Measurements from ENCODE around the gene PHF12.

DNA sequence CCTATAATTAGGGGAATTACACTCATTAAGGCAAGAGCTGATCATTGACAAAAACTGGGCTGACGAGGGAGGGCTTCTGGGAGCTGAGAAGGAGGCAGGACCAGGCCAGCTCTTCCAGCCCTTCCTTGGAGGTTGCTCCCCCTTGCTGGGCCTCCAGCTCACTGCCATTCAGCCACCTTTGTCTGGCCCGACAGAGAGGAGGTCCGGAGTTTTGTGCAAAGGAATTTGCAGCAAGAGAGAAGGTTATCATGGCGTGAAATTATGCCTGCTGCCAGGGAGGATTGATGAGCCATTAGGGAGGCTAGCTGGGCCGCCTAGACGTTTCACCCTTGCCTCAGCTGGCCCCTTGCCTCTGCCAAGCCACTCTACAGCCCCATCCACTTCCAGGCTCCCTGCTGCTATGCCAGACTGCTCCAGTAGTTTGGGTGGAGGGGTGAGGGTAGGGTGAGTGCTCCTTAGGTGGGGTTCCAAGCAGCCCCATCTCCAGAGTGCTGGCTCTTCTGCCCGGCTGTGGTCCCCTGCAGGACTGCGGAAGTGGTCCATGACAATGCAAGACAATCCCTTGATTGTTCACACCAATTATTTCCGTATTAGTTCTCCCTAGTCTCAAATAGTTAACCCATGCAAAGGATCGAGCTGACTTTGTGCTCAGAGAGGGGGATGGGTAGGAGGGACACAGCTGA, 17.1 kb upstream of the PHF12 start:
- TF ChIP-seq, protein P1, sequence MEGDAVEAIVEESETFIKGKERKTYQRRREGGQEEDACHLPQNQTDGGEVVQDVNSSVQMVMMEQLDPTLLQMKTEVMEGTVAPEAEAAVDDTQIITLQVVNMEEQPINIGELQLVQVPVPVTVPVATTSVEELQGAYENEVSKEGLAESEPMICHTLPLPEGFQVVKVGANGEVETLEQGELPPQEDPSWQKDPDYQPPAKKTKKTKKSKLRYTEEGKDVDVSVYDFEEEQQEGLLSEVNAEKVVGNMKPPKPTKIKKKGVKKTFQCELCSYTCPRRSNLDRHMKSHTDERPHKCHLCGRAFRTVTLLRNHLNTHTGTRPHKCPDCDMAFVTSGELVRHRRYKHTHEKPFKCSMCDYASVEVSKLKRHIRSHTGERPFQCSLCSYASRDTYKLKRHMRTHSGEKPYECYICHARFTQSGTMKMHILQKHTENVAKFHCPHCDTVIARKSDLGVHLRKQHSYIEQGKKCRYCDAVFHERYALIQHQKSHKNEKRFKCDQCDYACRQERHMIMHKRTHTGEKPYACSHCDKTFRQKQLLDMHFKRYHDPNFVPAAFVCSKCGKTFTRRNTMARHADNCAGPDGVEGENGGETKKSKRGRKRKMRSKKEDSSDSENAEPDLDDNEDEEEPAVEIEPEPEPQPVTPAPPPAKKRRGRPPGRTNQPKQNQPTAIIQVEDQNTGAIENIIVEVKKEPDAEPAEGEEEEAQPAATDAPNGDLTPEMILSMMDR (IDR thresholded peaks at IDR 0.05) = no peak
- no peak for TF ChIP-seq POLR2AphosphoS5 (IDR thresholded peaks at IDR 0.05; ENCODE audit: insufficient read depth in 1 of 2, low read depth in 1 of 2)
